ENCODE measurements around the gene AXDND1.

The AXDND1 gene

DNA sequence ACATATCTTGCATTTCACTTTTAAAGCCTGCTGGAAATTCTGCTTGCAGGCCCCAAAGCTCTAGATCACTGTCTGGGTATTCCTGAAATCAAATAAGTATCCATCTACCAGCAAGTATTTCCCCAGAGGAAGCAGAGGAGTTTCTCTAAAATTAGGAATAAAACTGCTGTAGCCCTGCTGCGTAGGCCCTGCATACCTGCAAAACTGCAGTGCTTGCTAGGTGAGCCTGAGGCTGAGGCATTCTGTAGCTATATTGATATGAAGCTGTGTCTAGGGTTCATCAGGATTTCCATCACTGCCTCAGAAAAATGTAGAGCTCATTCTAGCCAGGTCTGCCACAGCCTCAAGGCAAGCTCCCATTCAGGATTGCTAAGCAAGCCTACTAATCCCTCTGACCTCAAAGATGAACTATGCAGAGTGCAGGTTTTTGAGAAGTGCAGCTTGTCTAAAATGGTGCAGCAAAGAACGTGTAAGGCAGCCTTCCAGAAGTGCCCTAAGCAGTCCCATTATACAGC, 181.3 kb downstream of the AXDND1 start:
- no peak overlapping the region for H3K4me2 ChIP-seq (ENCODE audit: low read length)
- no peaks in the 10 kb centered on the region for H3K9me3 ChIP-seq (ENCODE audit: insufficient read depth, low read length)
- H3K4me1 ChIP-seq (ENCODE audit: low read length) = peaks cover 28% of the 10 kb centered on the region
- TF ChIP-seq EZH2phosphoT487 (IDR thresholded peaks at IDR 0.05; ENCODE audit: low read depth) = no peak
- TF ChIP-seq, protein P1, sequence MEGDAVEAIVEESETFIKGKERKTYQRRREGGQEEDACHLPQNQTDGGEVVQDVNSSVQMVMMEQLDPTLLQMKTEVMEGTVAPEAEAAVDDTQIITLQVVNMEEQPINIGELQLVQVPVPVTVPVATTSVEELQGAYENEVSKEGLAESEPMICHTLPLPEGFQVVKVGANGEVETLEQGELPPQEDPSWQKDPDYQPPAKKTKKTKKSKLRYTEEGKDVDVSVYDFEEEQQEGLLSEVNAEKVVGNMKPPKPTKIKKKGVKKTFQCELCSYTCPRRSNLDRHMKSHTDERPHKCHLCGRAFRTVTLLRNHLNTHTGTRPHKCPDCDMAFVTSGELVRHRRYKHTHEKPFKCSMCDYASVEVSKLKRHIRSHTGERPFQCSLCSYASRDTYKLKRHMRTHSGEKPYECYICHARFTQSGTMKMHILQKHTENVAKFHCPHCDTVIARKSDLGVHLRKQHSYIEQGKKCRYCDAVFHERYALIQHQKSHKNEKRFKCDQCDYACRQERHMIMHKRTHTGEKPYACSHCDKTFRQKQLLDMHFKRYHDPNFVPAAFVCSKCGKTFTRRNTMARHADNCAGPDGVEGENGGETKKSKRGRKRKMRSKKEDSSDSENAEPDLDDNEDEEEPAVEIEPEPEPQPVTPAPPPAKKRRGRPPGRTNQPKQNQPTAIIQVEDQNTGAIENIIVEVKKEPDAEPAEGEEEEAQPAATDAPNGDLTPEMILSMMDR (IDR thresholded peaks at IDR 0.05; ENCODE audit: low read depth, low read length) = no peak
- H3K27ac ChIP-seq (ENCODE audit: low read length) = no peak overlapping the region
- H2AFZ ChIP-seq (ENCODE audit: low read depth, low read length) = no peak overlapping the region
- H3K4me3 ChIP-seq (ENCODE audit: low read length) = no peak overlapping the region
- H4K20me1 ChIP-seq (ENCODE audit: insufficient read depth, low read length) = no peaks in the 10 kb centered on the region
- H3K9ac ChIP-seq (ENCODE audit: low read length) = no peak overlapping the region
- no peaks in the 10 kb centered on the region for H3K36me3 ChIP-seq (replicated peaks; ENCODE audit: low read depth, low read length)
- no peaks in the 10 kb centered on the region for H3K27me3 ChIP-seq (ENCODE audit: low read depth, low read length)
- H3K79me2 ChIP-seq (ENCODE audit: low read length) = no peaks in the 10 kb centered on the region

DNA sequence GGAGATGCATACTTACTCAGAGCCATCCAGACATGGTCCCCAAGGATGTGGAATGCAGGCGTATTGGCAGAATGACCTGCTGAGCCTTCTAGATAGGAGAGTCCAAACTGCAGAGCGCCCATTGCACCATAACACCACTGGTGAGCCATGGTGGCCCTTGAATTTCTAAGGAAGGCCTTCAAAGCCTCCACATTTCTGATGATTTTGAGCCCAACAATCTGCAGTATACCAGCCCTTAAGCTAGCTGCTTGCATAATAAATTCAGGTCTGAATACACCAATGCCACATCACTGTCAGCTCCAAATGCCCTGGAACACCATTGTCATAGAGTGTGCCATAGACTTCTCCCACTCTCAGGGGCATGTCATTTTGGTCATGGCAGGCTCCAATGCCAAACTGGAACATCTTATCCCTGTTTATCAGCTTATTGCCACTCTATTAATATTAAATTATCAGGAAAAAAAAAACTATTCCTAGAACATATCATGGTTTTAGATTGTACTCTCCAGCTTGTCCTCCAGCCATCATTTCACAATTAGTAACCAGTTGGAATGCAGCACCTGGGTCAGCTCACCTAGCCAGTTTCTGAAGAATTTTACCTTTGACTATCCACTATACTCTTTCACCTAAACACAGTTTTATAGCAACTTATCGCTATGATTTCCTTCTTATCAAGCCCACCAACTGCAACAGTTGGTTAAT, 183.0 kb downstream of the AXDND1 start:
- Histone ChIP-seq H3K9ac (ENCODE audit: low read length) (no peak overlapping the region), H4K20me1 (ENCODE audit: insufficient read depth, low read length) (no peaks in the 10 kb centered on the region), H3K27me3 (ENCODE audit: low read depth, low read length) (no peaks in the 10 kb centered on the region), H3K4me2 (ENCODE audit: low read length) (0 out of 2 replicates have a peak overlapping the region, but pooled peaks have one; percentile 17), H2AFZ (ENCODE audit: low read depth, low read length) (no peak overlapping the region), H3K4me3 (ENCODE audit: low read length) (no peak overlapping the region), H3K36me3 (replicated peaks; ENCODE audit: low read depth, low read length) (no peaks in the 10 kb centered on the region), H3K79me2 (ENCODE audit: low read length) (no peaks in the 10 kb centered on the region), H3K4me1 (ENCODE audit: low read length) (peaks cover 30% of the 10 kb centered on the region), H3K9me3 (ENCODE audit: insufficient read depth, low read length) (no peaks in the 10 kb centered on the region), H3K27ac (ENCODE audit: low read length) (no peak overlapping the region)
- TF ChIP-seq EZH2phosphoT487 (IDR thresholded peaks at IDR 0.05; ENCODE audit: low read depth) = no peak
- TF ChIP-seq, protein P1 (IDR thresholded peaks at IDR 0.05; ENCODE audit: low read depth, low read length) = no peak

DNA sequence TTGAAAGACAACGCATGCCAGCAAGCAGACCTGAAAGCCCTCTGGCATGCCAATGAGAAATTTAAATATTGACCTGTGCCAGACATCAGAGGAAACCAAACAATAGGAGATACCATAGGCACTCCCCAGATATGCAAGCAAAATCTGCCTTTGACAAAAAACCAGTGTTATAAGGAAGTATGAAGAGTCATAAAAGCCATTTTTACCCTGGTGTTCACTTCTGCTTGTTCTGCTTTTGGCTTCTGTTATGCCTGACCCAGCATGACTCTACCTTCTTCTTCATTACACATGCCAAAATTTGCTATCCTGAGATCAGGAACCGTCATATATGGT, 183.6 kb downstream of the AXDND1 start:
- Histone ChIP-seq H3K36me3 (replicated peaks; ENCODE audit: low read depth, low read length) (no peaks in the 10 kb centered on the region), H3K9me3 (ENCODE audit: insufficient read depth, low read length) (no peaks in the 10 kb centered on the region), H3K4me1 (ENCODE audit: low read length) (peaks cover 30% of the 10 kb centered on the region), H2AFZ (ENCODE audit: low read depth, low read length) (no peak overlapping the region), H3K4me3 (ENCODE audit: low read length) (no peak overlapping the region), H3K27me3 (ENCODE audit: low read depth, low read length) (no peaks in the 10 kb centered on the region), H3K4me2 (ENCODE audit: low read length) (peak overlapping the region; percentile 17; the same call in 1 of the 2 replicates), H3K27ac (ENCODE audit: low read length) (no peak overlapping the region), H3K9ac (ENCODE audit: low read length) (no peak overlapping the region), H4K20me1 (ENCODE audit: insufficient read depth, low read length) (no peaks in the 10 kb centered on the region), H3K79me2 (ENCODE audit: low read length) (no peaks in the 10 kb centered on the region)
- TF ChIP-seq, protein P1 (IDR thresholded peaks at IDR 0.05; ENCODE audit: low read depth, low read length) = no peak
- no peak for TF ChIP-seq EZH2phosphoT487 (IDR thresholded peaks at IDR 0.05; ENCODE audit: low read depth)

DNA sequence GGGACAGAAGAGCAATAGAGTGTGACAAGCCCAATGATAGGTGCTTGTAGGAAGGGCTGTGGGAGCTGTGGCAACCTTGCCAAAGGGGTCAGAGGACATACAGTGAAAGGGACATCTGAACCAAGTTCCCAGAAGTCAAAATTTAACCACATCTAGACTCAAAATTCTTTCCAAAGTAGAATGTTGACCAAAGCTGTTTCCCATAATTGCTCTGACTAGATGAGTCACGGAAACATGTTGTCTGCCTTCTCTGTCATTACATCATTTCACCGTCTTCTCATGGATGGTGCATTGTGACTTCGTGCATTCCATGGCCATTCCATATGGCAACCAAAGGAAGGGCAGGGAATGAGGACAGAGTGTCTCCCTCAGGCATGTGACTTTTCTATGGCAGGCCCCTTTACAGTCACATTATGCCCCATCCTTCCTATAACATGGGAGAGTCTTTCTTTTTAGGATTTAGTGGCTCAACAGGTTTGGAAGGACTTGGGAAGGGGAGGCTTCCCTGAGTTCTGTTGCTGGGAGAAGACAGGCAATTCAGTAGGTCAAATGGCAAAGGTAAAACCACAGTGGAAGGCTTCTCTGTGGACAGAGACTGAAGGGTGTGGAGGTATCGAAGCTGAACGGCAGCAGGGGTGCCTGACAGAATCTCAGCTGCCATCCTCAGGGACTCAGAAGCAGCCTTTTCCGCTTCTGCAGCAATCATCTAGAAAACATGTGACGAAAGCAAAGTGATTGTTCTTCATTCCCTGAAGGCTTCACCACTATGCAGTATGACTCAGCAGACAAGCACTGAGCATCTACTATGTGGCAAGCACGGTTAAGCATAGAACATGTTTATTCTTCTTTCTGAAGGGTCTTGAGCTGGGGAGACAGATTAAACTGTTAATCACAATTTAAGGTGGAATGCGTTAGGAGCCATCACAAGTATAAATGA, 185.2 kb downstream of the AXDND1 start:
- peak overlapping the region; percentile 11 for H3K4me2 ChIP-seq (ENCODE audit: low read length)
- no peak overlapping the region for H3K27ac ChIP-seq (ENCODE audit: low read length)
- no peak overlapping the region for H3K9ac ChIP-seq (ENCODE audit: low read length)

More for the DNA sequence above, 185.2 kb downstream of the AXDND1 start:
- Histone ChIP-seq H3K27me3 (ENCODE audit: low read depth, low read length) (no peaks in the 10 kb centered on the region), H2AFZ (ENCODE audit: low read depth, low read length) (no peak overlapping the region), H4K20me1 (ENCODE audit: insufficient read depth, low read length) (no peaks in the 10 kb centered on the region), H3K4me3 (ENCODE audit: low read length) (no peak overlapping the region), H3K9me3 (ENCODE audit: insufficient read depth, low read length) (no peaks in the 10 kb centered on the region), H3K36me3 (replicated peaks; ENCODE audit: low read depth, low read length) (no peaks in the 10 kb centered on the region), H3K4me1 (ENCODE audit: low read length) (peaks cover 30% of the 10 kb centered on the region), H3K79me2 (ENCODE audit: low read length) (no peaks in the 10 kb centered on the region)
- TF ChIP-seq, protein P1 (IDR thresholded peaks at IDR 0.05; ENCODE audit: low read depth, low read length) = no peak
- TF ChIP-seq EZH2phosphoT487 (IDR thresholded peaks at IDR 0.05; ENCODE audit: low read depth) = no peak

All from OCI-LY3 (cell line).